ENCODE results near the gene ORM1. TPM values are rescaled to one million over a fixed set of nuclear protein-coding genes. Genes with fewer than 3 reads are reported as not detected.

ORM1 gene
- polyA plus RNA-seq, 4 donors = 0.15 to 6.9 (median 1.3) TPM; not detected in 1

- FAIRE-seq (no peak), DNase-seq (no peak)
- Histone ChIP-seq H3K4me1 (ENCODE audit: control insufficient read depth in 3 of 3, insufficient read depth in 2 of 3, low read depth in 1 of 3, low read length in 2 of 3) (peaks cover 0 to 4% (median 0%) of the 10 kb centered on the region in 3 donors), H3K9me3 (ENCODE audit: control insufficient read depth in 2 of 2, insufficient read depth in 1 of 2, low read depth in 1 of 2, low read length in 1 of 2) (no peaks in the 10 kb centered on the region), H3K27ac (ENCODE audit: low read depth in 1 of 3, low read length in 2 of 3) (peak overlapping the region in 1 of 3 donors; percentile 42), H3K27me3 (ENCODE audit: control insufficient read depth in 3 of 3, insufficient read depth in 3 of 3, low read length in 3 of 3) (no peaks in the 10 kb centered on the region), H3K4me3 (ENCODE audit: low read depth in 1 of 3, low read length in 3 of 3) (no peak overlapping the region), H3K36me3 (ENCODE audit: control insufficient read depth in 3 of 3, insufficient read depth in 2 of 3, low read depth in 1 of 3, low read length in 3 of 3) (peaks cover 5 to 58% (median 20%) of the 10 kb centered on the region in 3 donors)
- WGBS, 3 donors = 73 to 91% (median 77%) methylated on average over 4 of the region's 4 CpGs
These were observed 48.0 kb downstream of the ORM1 start for GRCh38 chr9:114370968-114371320.

GRCh38 chr9:114371343-114371944 lies 48.5 kb downstream of the ORM1 start:
- Histone ChIP-seq H3K4me3 (ENCODE audit: low read depth in 1 of 3, low read length in 3 of 3) (no peak overlapping the region), H3K4me1 (ENCODE audit: control insufficient read depth in 3 of 3, insufficient read depth in 2 of 3, low read depth in 1 of 3, low read length in 2 of 3) (peaks cover 0 to 4% (median 0%) of the 10 kb centered on the region in 3 donors), H3K9me3 (ENCODE audit: control insufficient read depth in 2 of 2, insufficient read depth in 1 of 2, low read depth in 1 of 2, low read length in 1 of 2) (no peaks in the 10 kb centered on the region), H3K36me3 (ENCODE audit: control insufficient read depth in 3 of 3, insufficient read depth in 2 of 3, low read depth in 1 of 3, low read length in 3 of 3) (peaks cover 5 to 60% (median 23%) of the 10 kb centered on the region in 3 donors), H3K27me3 (ENCODE audit: control insufficient read depth in 3 of 3, insufficient read depth in 3 of 3, low read length in 3 of 3) (no peaks in the 10 kb centered on the region), H3K27ac (ENCODE audit: low read depth in 1 of 3, low read length in 2 of 3) (peak overlapping the region in 2 of 3 donors; percentile 25 to 42)
- FAIRE-seq (no peak), DNase-seq (no peak)
- 71 to 87% (median 75%) methylated on average over 7 of the region's 7 CpGs for WGBS, 3 donors

- DNase-seq (peak in 1 of 2 donors; percentile 40), FAIRE-seq (no peak)
- WGBS, 3 donors = 40 to 67% (median 55%) methylated on average over 14 of the region's 14 CpGs
- peak overlapping the region in 2 of 3 donors; percentile 56 to 82 for H3K27ac ChIP-seq (ENCODE audit: low read depth in 1 of 3, low read length in 2 of 3)
- no peaks in the 10 kb centered on the region for H3K4me1 ChIP-seq (ENCODE audit: control insufficient read depth in 3 of 3, insufficient read depth in 2 of 3, low read depth in 1 of 3, low read length in 2 of 3)
- H3K4me3 ChIP-seq (ENCODE audit: low read depth in 1 of 3, low read length in 3 of 3) = peak overlapping the region in 1 of 3 donors; percentile 0
- no peaks in the 10 kb centered on the region for H3K9me3 ChIP-seq (ENCODE audit: control insufficient read depth in 2 of 2, insufficient read depth in 1 of 2, low read depth in 1 of 2, low read length in 1 of 2)
- no peaks in the 10 kb centered on the region for H3K27me3 ChIP-seq (ENCODE audit: control insufficient read depth in 3 of 3, insufficient read depth in 3 of 3, low read length in 3 of 3)
- peaks cover 8 to 67% (median 27%) of the 10 kb centered on the region in 3 donors for H3K36me3 ChIP-seq (ENCODE audit: control insufficient read depth in 3 of 3, insufficient read depth in 2 of 3, low read depth in 1 of 3, low read length in 3 of 3)
These were observed 49.3 kb downstream of the ORM1 start for GRCh38 chr9:114371973-114372917.

- H3K4me3 ChIP-seq (ENCODE audit: low read depth in 1 of 3, low read length in 3 of 3) = no peak overlapping the region
- WGBS, 3 donors = 51 to 83% (median 52%) methylated on average over 6 to 9 of the region's 9 CpGs
- H3K27ac ChIP-seq (ENCODE audit: low read depth in 1 of 3, low read length in 2 of 3) = peak overlapping the region in 1 of 3 donors; percentile 82
- no peaks in the 10 kb centered on the region for H3K4me1 ChIP-seq (ENCODE audit: control insufficient read depth in 3 of 3, insufficient read depth in 2 of 3, low read depth in 1 of 3, low read length in 2 of 3)
- no peaks in the 10 kb centered on the region for H3K27me3 ChIP-seq (ENCODE audit: control insufficient read depth in 3 of 3, insufficient read depth in 3 of 3, low read length in 3 of 3)
- no peak for FAIRE-seq
- peaks cover 8 to 66% (median 23%) of the 10 kb centered on the region in 3 donors for H3K36me3 ChIP-seq (ENCODE audit: control insufficient read depth in 3 of 3, insufficient read depth in 2 of 3, low read depth in 1 of 3, low read length in 3 of 3)
- DNase-seq = peak in 1 of 2 donors; percentile 75
- H3K9me3 ChIP-seq (ENCODE audit: control insufficient read depth in 2 of 2, insufficient read depth in 1 of 2, low read depth in 1 of 2, low read length in 1 of 2) = no peaks in the 10 kb centered on the region
These were observed 50.1 kb downstream of the ORM1 start for GRCh38 chr9:114372921-114373448.

GRCh38 chr9:114373960-114374730 lies 51.2 kb downstream of the ORM1 start:
- FAIRE-seq (no peak), DNase-seq (no peak)
- H3K4me3 ChIP-seq (ENCODE audit: low read depth in 1 of 3, low read length in 3 of 3) = no peak overlapping the region
- H3K27ac ChIP-seq (ENCODE audit: low read depth in 1 of 3, low read length in 2 of 3) = peak overlapping the region in 2 of 3 donors; percentile 8 to 82
- peaks cover 8 to 65% (median 19%) of the 10 kb centered on the region in 3 donors for H3K36me3 ChIP-seq (ENCODE audit: control insufficient read depth in 3 of 3, insufficient read depth in 2 of 3, low read depth in 1 of 3, low read length in 3 of 3)
- H3K4me1 ChIP-seq (ENCODE audit: control insufficient read depth in 3 of 3, insufficient read depth in 2 of 3, low read depth in 1 of 3, low read length in 2 of 3) = no peaks in the 10 kb centered on the region
- 79 to 88% (median 84%) methylated on average over 16 of the region's 16 CpGs for whole genome bisulfite sequencing, 3 donors
- no peaks in the 10 kb centered on the region for H3K9me3 ChIP-seq (ENCODE audit: control insufficient read depth in 2 of 2, insufficient read depth in 1 of 2, low read depth in 1 of 2, low read length in 1 of 2)
- no peaks in the 10 kb centered on the region for H3K27me3 ChIP-seq (ENCODE audit: control insufficient read depth in 3 of 3, insufficient read depth in 3 of 3, low read length in 3 of 3)

- Histone ChIP-seq H3K27ac (ENCODE audit: low read depth in 1 of 3, low read length in 2 of 3) (peak overlapping the region in 1 of 3 donors; percentile 23), H3K4me1 (ENCODE audit: control insufficient read depth in 3 of 3, insufficient read depth in 2 of 3, low read depth in 1 of 3, low read length in 2 of 3) (no peaks in the 10 kb centered on the region), H3K4me3 (ENCODE audit: low read depth in 1 of 3, low read length in 3 of 3) (no peak overlapping the region), H3K36me3 (ENCODE audit: control insufficient read depth in 3 of 3, insufficient read depth in 2 of 3, low read depth in 1 of 3, low read length in 3 of 3) (peaks cover 8 to 69% (median 19%) of the 10 kb centered on the region in 3 donors), H3K27me3 (ENCODE audit: control insufficient read depth in 3 of 3, insufficient read depth in 3 of 3, low read length in 3 of 3) (no peaks in the 10 kb centered on the region), H3K9me3 (ENCODE audit: control insufficient read depth in 2 of 2, insufficient read depth in 1 of 2, low read depth in 1 of 2, low read length in 1 of 2) (no peaks in the 10 kb centered on the region)
- no peak for DNase-seq
- FAIRE-seq = no peak
- 71 to 86% (median 79%) methylated on average over 9 of the region's 9 CpGs for WGBS, 3 donors
These were observed 52.0 kb downstream of the ORM1 start for GRCh38 chr9:114374936-114375335.

- FAIRE-seq = no peak
These were observed 52.7 kb downstream of the ORM1 start for GRCh38 chr9:114375386-114376175.

More at GRCh38 chr9:114375386-114376175, 52.7 kb downstream of the ORM1 start:
- 71 to 84% (median 83%) methylated on average over 9 of the region's 9 CpGs for WGBS, 3 donors
- Histone ChIP-seq H3K4me3 (ENCODE audit: low read depth in 1 of 3, low read length in 3 of 3) (no peak overlapping the region), H3K27me3 (ENCODE audit: control insufficient read depth in 3 of 3, insufficient read depth in 3 of 3, low read length in 3 of 3) (no peaks in the 10 kb centered on the region), H3K9me3 (ENCODE audit: control insufficient read depth in 2 of 2, insufficient read depth in 1 of 2, low read depth in 1 of 2, low read length in 1 of 2) (no peaks in the 10 kb centered on the region), H3K4me1 (ENCODE audit: control insufficient read depth in 3 of 3, insufficient read depth in 2 of 3, low read depth in 1 of 3, low read length in 2 of 3) (no peaks in the 10 kb centered on the region), H3K36me3 (ENCODE audit: control insufficient read depth in 3 of 3, insufficient read depth in 2 of 3, low read depth in 1 of 3, low read length in 3 of 3) (peaks cover 8 to 64% (median 16%) of the 10 kb centered on the region in 3 donors), H3K27ac (ENCODE audit: low read depth in 1 of 3, low read length in 2 of 3) (no peak overlapping the region)
- DNase-seq = no peak

Measured in small intestine (tissue), 7 donors.